D721Med (cell line): Measurements from ENCODE around the gene MAML1.

Source experiments
- DNase-seq: peaks from one replicate; pipeline ENCODE4 v3.0.0; 2011; ENCODE audit warnings: low spot score; ENCODE audit not compliant: insufficient read length
- FAIRE-seq: peaks from 2 replicates; lab custom pipeline; 2011; peaks lifted over from hg19 to GRCh38; lab: Jason Lieb, UNC
- TF ChIP-seq, protein P1 (sequence below): IDR thresholded peaks from 2 replicates; pipeline ENCODE4 v1.5.1; 2012; ENCODE audit warnings: mild to moderate bottlenecking, control low read depth; ENCODE audit not compliant: insufficient read depth; ENCODE audit errors: missing control alignments

MAML1 gene

DNA sequence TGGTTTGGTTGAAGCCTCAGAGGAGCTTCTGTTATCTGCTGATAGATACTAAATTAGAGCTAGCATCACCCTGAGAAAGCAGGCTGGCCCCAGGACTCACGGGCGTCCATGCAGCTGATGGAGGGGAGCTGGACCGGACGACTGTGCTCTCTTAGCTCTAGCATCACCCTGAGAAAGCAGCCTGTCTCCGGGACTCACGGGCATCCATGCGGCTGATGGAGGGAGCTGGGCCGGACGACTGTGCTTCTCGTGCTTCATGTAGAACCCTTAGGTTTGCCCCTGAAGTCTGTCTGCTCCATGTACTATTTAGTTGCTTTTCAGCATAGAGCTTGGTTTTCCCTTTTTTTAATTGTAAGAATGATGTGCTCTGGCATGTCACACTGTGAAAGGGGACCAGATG is 44.8 kb downstream of the MAML1 start:
- DNase-seq (no peak), FAIRE-seq (no peak)
- TF ChIP-seq, protein P1, sequence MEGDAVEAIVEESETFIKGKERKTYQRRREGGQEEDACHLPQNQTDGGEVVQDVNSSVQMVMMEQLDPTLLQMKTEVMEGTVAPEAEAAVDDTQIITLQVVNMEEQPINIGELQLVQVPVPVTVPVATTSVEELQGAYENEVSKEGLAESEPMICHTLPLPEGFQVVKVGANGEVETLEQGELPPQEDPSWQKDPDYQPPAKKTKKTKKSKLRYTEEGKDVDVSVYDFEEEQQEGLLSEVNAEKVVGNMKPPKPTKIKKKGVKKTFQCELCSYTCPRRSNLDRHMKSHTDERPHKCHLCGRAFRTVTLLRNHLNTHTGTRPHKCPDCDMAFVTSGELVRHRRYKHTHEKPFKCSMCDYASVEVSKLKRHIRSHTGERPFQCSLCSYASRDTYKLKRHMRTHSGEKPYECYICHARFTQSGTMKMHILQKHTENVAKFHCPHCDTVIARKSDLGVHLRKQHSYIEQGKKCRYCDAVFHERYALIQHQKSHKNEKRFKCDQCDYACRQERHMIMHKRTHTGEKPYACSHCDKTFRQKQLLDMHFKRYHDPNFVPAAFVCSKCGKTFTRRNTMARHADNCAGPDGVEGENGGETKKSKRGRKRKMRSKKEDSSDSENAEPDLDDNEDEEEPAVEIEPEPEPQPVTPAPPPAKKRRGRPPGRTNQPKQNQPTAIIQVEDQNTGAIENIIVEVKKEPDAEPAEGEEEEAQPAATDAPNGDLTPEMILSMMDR = no peak

DNA sequence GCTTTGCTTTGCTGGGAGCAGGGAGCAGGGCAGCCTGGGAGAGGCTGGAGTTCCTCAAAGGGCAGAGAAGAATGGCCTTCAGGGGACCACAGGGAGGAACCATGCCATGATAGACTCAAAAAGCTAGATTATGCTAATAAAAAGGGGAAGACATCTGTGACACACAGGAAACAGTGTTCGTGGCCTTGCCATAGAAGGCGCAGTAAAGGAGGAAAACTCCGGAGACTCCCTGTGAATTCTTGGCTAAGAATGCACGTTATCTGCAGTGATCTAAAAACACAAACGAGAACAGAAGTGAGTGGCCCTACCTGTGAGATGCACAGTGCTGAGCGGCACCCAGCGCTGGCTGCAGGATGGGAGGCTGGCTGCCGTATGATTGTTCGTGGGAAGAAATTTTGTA is 45.3 kb downstream of the MAML1 start:
- DNase-seq (no peak), FAIRE-seq (no peak)
- TF ChIP-seq, protein P1 = no peak

DNA sequence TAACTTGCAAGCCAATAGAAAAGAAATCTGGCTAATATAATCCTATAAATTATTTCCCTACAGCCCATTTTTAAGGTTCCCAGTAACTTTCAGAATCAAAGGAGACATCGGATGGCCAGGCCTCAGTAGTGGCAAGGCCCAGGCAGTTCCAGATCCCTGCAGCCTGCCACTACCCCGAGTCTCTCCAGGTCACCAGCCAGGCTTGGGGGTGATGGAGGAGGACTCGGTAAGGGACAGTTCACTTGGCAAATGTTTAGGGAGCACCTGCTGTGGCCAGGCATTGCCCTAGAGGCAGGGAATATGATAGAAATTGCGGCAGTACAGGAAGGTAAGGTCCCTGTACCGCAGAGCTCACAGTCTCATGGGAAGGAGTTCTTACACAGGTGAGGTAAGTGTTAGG is 46.0 kb downstream of the MAML1 start:
- TF ChIP-seq, protein P1 = no peak
- FAIRE-seq (no peak), DNase-seq (no peak)

DNA sequence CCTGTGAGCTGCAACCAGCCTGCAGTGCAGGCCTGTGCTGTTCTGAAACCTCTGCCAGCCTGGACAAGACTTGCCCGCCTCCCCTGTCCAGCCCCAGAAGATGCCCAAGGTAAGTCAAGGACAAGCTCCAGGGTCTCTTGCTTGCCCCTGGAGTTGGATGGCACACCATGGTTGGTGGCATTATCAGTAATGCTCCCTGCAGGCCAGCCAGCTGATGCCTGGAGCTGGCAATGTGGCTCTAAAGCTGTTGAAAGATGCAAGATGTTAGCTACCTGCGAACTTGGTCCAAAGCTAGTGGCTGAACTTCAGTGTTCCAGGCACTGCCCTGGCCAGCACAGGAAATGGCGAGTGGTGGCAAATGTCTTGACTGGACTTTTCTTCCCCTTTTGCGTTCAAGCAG is 47.2 kb downstream of the MAML1 start:
- no peak for FAIRE-seq
- DNase-seq = no peak
- TF ChIP-seq, protein P1 = no peak

DNA sequence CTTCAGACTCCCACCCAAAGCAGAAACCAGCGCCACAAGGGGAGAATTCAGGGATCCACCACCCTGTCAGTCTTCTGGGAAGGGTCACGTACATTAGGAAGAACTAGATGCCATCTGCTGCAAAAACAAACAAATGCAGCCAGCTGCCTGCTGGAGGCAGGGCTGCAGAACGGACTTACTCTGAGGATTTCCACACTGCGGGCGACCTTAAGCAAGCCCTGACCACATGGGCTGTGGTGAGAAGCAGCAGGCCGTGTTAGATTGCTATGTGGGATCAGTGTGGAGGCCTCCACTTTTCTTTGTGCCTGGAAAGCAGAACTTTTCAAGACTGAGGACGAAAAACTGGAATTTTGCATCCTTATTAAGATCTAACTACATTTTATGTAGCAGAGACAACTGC is 47.7 kb downstream of the MAML1 start:
- DNase-seq (no peak), FAIRE-seq (no peak)
- TF ChIP-seq, protein P1 = no peak

DNA sequence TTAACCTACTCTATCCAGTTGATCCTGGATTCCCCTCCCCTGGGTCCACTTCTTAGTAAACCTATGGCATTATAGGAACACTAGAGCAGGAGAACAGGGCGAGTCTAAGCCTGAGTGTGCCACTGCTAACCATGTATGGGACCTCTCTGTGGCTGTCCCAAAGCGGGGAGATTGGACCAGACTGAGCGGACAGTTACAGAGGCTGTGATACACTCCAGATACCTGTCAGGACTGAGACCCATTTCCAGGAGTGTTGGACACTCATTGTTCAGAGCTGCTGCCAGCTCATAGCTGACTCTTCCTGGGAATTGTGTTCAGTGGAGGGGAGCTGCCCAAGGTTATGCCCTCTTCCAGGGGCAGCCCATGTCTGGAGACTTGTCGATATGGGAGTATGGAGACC is 49.2 kb downstream of the MAML1 start:
- TF ChIP-seq, protein P1 = no peak
- DNase-seq = no peak
- no peak for FAIRE-seq

DNA sequence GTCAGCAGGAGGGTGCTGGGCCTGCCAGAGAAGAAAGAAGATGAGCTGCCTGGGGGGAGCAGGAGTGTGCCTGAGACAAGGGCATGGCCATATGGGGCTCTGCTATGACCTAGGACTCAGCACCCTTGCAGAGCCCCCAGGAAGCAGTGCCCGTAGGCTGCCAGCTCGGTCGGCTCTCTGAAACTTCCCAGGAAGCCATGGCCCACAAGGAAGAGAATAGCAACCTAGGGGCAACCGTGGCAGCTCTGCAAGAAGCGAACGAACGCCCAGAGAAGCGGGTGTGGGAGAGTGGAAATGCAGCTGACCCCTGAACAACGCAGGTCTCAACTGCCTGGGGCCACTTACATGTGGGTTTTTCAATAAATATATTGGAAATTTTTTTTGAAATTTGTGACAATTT is 50.5 kb downstream of the MAML1 start:
- TF ChIP-seq, protein P1 = no peak
- FAIRE-seq = no peak
- no peak for DNase-seq
